Left colon (tissue), 2 donors: ENCODE measurements around the gene SCPEP1. TPM values are rescaled to one million over a fixed set of nuclear protein-coding genes. Genes with fewer than 3 reads are reported as not detected.
"Not testable (repeated sequence)": the region's sequence is repeated elsewhere in the genome, so short reads cannot be mapped to it uniquely, and the experiment has no call there.

ENCODE experiments used
- ATAC-seq: fragments of 200-7000 bp; cut with Tn5 transposase; one replicate; pipeline ENCODE4 v1.9.1; 2020; ENCODE audit warnings: mild to moderate bottlenecking, moderate library complexity
- DNase-seq, 2 donors: peaks; one replicate each; pipeline ENCODE4 v3.0.0-alpha.2; 2020
- intact Hi-C, 2 donors: fragments of 100-400 bp; cut with DNase I in 1 of 2; cut with micrococcal nuclease in 1 of 2; formaldehyde crosslinking; loops; one replicate each; pipeline versions ENCODE4 v1.11.2 to v1.14.0; 2022; cut with DNase I, micrococcal nuclease
- total RNA-seq, 2 donors: library from RNA; stranded (reverse); fragmentation: NEBNext Ultra II Directional; extraction: Animal tissue kit (Norgen Biotek cat#: 25700); gene quantifications; one replicate each; pipeline ENCODE4 v1.2.1, GENCODE V29; 2021
- donor health status: DM: no; HTN: no; CAD: no.
- donor health status: DM: yes; HTN: yes; CAD: no.

SCPEP1 gene
- total RNA-seq, 2 donors from 2014 or later = 15.3 to 30.9 TPM

GRCh38 chr17:56949595-56949994 lies 28.3 kb upstream of the SCPEP1 start:
- DNase-seq (no peak), ATAC-seq (no peak)
- intact Hi-C loops = loop anchor here in 1 of 2 donors (10.0 kb wide), 1 partner anchor 125 kb away; no protein-coding TSS in a partner anchor

- intact Hi-C loops = no loop called here
- ATAC-seq (no peak), DNase-seq (no peak)
Measured at GRCh38 chr17:56956992-56957391, 20.9 kb upstream of the SCPEP1 start.

GRCh38 chr17:56960596-56961538 lies 17.1 kb upstream of the SCPEP1 start, which contains the start of gene COIL:
TSS of gene COIL (minus strand) at chr17:56961050. CDS start at chr17:56961019, 31 bp downstream.
- intact Hi-C loops = no loop called here
- ATAC-seq (peak; percentile 96), DNase-seq (peak; percentile 89 to 95)

GRCh38 chr17:56965241-56965640 lies 12.7 kb upstream of the SCPEP1 start:
- intact Hi-C loops = not testable (repeated sequence)

GRCh38 chr17:56965681-56966080 lies 12.2 kb upstream of the SCPEP1 start:
- peak in 1 of 2 donors; percentile 40 for DNase-seq
- peak; percentile 30 for ATAC-seq
- intact Hi-C loops = not testable (repeated sequence)

More at GRCh38 chr17:56965241-56965640, 12.7 kb upstream of the SCPEP1 start:
- DNase-seq, ATAC-seq: not testable (repeated sequence)

GRCh38 chr17:56966338-56966737 lies 11.6 kb upstream of the SCPEP1 start:
- DNase-seq = no peak
- intact Hi-C loops = no loop called here
- peak; percentile 23 for ATAC-seq

- ATAC-seq = no peak
- no peak for DNase-seq
- intact Hi-C loops = no loop called here
Measured at GRCh38 chr17:56970974-56971373, 7.0 kb upstream of the SCPEP1 start.

- intact Hi-C loops = no loop called here
- DNase-seq (no peak), ATAC-seq (peak; percentile 61)
Measured at GRCh38 chr17:56972111-56972730, 5.7 kb upstream of the SCPEP1 start.

GRCh38 chr17:56973520-56973919 lies 4.4 kb upstream of the SCPEP1 start:
- intact Hi-C loops = no loop called here
- no peak for ATAC-seq
- no peak for DNase-seq

- intact Hi-C loops = no loop called here
- DNase-seq (no peak), ATAC-seq (no peak)
Measured at GRCh38 chr17:56974055-56974454, 3.9 kb upstream of the SCPEP1 start.

- DNase-seq = no peak
- ATAC-seq = no peak
- intact Hi-C loops = no loop called here
Measured at GRCh38 chr17:56975656-56976055, 2.3 kb upstream of the SCPEP1 start.

- no peak for ATAC-seq
- no peak for DNase-seq
- intact Hi-C loops = no loop called here
Measured at GRCh38 chr17:56976941-56977608, 856 bp upstream of the SCPEP1 start.

GRCh38 chr17:56978441-56979090 lies 635 bp downstream of the SCPEP1 start:
- intact Hi-C loops = no loop called here
- ATAC-seq = no peak
- no peak for DNase-seq

GRCh38 chr17:56979091-56979480 lies 1.2 kb downstream of the SCPEP1 start:
- intact Hi-C loops = no loop called here
- no peak for ATAC-seq
- DNase-seq = no peak

- DNase-seq, ATAC-seq, intact Hi-C loops: not testable (repeated sequence)
Measured at GRCh38 chr17:56980526-56980925, 2.6 kb downstream of the SCPEP1 start.

GRCh38 chr17:56982312-56982711 lies 4.4 kb downstream of the SCPEP1 start:
- ATAC-seq = no peak
- no peak for DNase-seq
- intact Hi-C loops = no loop called here

GRCh38 chr17:56983366-56983765 lies 5.4 kb downstream of the SCPEP1 start:
- no peak for DNase-seq
- ATAC-seq = no peak
- intact Hi-C loops = no loop called here

GRCh38 chr17:56985371-56986162 lies 7.6 kb downstream of the SCPEP1 start:
- no peak for DNase-seq
- no peak for ATAC-seq
- intact Hi-C loops = no loop called here
